ENCODE measurements around the gene INPP5A.
"Not testable (repeated sequence)": the region's sequence is repeated elsewhere in the genome, so short reads cannot be mapped to it uniquely, and the experiment has no call there.

INPP5A gene

DNA sequence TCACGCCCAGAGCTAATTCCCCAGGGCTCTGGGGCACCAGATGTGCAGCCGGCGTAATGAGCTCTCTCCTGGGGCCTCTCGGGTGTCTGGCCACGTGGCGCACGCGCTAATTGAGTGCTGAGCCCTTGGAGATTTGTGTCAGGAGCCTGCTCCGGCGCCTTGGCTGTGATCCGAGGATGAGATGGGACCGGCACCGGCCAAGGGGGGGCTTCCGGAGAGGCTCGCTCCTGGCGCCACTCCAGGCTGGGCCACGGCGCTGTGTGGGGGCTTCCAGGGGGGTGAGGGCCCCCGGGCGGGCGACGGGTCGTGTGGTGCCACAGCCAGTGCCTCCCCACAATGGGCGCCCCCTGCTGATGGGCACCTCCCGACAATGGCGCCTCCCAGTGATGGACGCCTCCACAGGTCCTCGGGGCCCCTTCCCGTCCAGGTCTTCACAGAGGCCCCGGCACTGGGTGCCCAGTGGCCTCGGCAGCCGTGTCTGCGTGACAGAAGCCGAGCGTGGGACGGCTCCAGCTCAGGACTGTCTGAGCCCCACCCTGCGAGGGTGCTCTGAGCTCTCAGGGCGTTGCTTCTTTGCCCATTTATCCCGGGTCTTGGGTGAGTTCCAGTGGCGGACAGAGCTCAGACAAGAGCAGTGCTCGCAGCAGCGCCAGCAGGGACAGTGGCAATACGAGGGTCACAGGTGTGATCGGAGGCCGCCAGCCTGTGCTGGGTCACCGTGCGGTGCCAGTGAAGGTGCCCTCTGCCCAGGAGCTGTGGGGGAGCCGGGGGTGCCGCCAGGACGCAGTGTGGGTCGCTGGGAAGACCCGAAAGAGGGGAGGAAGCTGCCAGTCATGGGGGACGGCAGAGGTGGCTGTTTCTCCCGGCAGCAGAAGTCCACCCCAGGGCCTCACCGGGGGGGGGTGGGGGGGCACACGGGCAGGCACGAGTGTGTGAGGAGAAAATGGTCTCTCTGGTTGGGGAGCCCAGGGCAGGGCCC, 256.6 kb downstream of the INPP5A start:
- DNase-seq = peak; percentile 53 to 85

DNA sequence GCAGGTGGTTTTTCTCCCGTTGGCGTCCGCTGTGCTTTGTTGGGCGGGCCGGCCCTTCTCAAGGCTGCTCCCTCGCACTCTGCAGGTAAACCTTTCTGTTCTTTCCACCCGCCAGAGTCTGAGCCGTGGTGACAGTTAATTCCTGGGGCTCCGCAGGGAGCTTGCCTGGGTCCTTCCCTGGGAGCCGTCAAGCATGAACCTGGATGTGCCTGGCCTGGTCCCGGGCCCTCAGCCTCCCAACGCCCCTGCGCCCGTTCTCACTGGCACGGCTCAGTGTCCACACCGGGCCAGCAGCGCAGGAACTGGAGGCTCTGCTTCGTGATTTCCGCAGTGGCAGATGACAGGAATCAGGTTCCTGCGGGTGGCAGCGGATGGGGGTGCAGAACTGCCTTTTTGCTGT, 259.3 kb downstream of the INPP5A start:
- no peak for DNase-seq

DNA sequence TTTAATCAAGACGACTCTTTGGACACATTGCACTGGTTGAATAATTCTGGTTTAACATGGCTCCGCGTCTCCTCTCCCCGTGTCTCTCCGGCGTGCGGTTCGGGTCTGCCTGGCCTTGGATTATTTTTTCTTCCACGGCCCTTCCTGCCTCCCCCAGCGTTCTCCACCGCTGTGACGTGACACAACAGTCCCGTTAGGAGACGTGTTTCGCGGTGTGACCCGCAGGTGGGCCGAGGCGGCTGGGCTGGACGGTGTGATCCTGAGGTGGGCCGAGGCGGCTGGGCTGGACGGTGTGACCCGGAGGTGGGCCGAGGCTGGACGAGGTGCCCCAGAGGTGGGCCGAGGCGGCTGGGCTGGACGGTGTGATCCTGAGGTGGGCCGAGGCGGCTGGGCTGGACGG, 260.4 kb downstream of the INPP5A start:
- DNase-seq = not testable (repeated sequence)

DNA sequence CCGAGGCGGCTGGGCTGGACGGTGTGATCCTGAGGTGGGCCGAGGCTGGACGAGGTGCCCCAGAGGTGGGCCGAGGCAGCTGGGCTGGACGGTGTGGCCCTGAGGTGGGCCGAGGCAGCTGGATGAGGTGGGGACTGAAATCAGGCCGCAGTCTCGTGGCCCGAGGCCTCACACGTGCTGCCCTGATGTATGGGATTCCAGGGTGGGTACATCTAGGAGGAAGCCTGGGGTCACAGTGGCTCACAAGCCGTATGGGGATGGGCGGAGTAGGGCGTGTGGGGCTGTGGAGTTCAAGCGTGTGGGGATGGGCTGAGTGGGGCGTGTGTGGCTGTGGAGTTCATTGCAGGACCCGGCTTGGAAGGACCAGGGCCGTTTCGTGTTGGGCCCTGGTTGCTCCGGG, 260.8 kb downstream of the INPP5A start:
- DNase-seq = no peak

DNA sequence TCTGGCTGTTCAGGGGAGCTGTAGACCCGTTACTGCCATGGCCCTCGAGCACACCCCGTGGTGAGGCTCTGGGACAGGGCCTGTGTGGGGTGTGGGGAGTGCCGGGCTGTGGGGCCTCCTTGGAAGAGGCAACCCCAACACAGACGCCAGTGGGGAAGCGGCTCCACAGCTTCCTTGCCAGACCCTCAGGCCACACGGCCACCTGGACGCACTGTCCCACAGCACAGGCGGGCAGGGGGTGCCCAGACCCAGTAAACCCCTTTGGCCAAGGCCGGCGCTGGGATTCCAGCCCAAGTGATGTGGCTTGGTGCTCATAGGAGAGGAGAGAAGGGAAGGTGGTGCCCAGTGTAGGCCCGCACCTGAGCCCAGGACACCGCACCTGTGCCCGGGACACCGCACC, 261.3 kb downstream of the INPP5A start:
- DNase-seq = no peak

DNA sequence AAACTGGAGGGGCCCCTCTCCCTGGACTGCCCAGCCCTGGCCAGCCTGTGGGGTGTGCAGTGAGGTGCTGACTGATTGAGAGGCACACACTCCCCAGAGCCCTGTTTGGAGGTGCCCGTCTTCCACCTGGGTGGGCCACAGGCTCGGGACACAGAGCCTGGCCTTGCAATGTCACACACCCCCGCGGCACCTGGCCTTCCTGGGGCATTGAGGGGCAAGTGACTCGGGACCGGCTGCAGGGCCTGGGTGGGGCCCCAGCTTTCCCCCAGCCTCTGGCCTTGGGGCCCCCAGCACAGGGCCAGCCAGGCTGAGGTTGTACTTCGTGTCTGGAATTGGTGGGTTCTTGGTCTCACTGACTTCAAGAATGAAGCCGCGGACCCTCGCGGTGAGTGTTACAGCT, 262.3 kb downstream of the INPP5A start:
- no peak for DNase-seq

DNA sequence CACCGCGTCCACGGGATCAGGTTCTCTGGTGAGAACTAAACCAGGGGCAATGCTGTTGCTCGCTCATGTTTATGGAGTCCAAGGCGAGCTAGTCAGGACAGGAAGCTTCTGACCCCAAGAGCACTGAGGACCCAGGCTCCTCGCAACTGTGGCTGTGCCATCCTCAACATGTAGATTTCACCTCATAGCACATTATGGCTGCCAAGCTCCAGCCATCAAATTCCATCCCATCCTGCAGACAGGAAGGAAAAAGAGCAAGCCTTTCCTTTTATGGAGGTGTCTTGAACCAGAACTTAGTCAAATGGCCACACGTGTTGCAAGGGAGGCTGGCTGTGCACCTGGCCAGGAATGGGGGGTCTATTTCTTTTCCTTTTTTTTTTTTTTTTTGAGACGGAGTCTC, 264.5 kb downstream of the INPP5A start:
- no peak for DNase-seq

DNA sequence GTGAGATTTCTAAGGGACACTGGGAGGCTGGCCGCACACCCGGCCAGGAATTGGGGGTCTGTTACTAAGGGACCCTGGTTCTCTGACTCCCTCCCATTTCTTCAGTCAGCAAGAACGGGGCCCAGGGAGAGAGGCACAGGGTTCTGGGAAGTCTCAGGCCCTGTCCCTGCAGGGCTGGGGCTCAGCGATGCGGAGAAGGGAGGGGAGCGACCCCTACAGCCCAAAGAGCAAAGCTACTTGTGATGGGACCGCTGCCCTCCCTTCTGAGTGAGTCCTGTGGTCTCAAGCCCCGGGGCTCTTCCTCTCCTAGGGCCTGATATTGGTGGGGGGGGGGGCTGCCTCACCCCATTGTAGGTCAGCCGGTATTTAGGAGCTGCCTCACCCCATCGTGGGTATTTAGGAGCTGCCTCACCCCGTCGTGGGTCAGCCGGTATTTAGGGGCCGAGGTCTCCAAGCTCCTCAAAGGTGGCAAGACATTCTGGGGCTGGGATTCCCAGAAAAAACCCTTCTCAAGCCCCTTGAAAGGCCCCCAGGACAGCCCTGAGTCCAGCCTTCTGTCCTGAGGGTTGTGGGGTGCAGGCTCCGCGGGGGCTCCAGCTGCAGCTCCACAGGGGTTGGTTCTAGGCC, 265.2 kb downstream of the INPP5A start:
- DNase-seq = no peak

DNA sequence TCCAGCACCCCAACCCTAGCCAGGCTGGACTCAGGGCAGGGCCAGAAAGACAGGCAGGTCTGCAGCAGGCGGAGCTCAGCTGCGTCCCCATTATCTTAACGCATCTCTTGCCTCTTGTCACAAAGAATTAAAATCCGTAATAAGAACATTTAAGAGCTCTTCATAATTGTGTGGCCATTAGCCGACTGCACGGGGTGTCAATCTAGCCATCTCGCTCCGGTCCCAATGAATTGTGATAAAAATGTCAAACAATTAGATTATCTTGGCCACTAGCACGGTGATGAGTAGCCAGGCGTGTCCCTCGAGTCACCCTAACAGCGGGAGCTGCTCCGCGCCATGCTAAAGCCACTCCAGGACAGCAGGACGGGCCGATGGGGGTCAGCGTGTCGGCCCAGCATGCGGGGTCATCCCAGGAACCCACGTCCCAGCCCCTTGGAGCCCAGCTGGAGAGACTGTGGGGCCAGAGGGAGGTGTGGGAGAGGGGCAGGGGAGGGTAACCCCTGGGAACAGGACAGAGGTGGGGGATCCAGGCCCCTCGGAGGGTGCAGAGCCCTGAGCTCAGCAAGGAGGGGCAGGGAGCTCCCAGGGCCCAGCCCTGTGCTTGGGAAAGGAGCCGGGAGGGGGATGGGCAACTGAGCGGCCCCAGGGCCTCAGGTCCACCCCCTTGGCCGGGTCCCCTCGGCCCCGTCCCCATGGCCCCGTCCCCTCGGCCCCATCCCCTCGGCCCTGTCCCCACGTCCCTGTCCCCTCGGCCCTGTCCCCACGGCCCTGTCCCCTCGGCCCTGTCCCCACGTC, 266.0 kb downstream of the INPP5A start:
- no peak for DNase-seq

DNA sequence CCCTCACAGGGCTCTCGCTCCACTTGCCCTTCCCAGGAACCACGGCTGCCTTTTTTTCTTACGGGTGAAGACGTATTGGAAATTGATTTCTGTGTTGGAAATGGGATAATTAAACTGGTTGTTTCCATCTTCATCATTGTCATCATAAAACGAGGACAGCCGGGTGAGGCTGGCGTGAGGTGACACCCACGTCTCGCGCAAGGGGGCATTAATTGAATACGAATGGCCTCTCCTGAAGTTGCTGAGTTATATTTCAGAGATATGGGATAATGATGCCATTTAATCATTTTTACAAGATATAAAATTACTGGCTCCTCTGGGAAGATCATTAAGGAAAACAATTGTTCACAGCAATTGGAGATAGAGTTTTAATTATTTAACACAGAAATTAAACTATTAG, 266.7 kb downstream of the INPP5A start:
- no peak for DNase-seq

DNA sequence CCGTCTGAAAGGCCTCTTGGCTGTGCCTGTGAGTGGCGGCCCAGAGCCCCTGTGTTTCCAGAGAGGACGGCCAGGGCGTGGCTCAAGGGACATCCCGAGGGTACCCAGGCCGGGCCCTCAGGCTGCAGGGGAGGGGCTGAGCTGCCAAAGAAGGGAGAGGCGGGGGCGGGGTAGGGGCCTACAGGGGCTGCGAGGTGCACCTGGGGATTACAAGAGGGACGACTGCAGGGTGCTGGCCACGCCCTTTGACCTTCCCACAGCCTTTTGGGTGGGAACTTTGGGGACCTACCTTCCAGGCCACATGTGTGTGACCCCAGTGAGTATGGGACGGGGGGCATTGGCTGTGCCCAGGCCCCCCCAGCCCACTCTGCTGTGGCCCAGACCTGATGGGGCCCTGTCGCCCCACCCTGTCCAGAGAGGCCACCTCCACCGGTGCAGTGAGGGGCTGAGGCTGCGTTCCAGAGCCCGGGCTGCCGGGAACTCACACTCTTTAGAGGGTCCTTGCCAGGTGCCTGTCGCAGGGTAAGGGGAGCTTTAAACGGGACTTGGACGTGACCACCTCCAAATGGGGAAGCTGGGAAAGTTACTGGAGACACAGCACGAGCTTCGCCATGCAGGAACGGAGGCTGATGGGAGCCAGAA, 267.3 kb downstream of the INPP5A start:
- DNase-seq = no peak

DNA sequence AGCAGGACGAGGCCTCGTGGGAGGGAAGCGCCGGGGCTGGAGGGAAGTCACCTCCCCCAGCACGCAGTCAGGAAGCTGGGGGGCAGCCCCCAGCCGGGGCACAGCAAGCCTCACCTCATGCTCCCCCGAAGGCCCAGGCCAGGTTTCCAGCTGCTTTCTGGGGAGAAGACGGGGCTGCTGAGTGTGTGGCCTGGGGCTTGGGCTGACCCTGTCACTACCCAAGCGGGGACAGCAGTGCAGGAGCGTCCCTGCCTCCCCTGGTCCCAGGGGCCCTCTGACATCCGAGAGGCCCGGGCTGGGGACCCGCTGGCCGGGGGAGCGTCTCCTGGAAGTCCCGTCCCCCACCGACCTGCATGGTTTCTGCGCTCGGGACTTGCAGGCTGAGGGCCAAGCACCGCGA, 268.0 kb downstream of the INPP5A start:
- no peak for DNase-seq

DNA sequence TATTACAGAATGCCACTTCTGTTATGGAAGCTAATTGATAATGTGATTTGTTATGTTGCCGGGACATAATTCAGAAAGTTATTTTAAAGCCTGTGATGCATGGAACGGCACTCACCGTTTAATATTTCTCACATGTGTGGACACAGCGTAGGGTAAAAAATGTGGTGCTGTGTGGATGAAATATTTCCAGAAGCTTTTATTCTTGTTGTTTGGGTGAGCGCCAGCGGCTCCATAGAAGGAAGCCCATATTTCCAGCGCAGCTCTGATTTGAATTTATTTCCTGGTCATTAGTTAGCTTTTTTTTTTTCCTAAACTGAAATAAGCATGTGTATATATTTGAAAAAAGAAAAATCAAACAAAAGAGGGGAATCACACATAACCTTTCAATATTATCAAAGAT, 268.5 kb downstream of the INPP5A start:
- DNase-seq = no peak

DNA sequence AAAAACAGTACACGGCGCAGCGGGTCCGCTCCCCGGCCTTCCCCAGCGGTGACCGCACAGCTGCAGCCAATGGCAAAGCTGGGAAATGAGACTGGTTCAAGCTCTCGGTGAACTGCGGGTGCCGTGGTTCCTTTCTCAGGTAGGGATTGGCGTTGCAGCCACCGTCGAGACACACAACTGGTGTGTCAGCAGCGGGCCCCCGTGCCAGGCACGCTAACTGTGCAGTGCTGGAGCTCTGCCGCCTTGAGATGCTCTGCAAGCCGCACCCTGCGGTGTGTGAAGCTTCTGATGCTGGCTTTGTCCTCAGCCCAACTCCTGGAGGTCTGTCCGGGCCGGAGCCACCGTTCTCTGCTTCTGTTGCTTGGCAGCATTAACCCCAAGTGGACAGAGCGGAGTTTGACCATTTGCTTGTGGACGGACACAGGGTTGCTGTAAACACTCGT, 269.0 kb downstream of the INPP5A start:
- DNase-seq = no peak

DNA sequence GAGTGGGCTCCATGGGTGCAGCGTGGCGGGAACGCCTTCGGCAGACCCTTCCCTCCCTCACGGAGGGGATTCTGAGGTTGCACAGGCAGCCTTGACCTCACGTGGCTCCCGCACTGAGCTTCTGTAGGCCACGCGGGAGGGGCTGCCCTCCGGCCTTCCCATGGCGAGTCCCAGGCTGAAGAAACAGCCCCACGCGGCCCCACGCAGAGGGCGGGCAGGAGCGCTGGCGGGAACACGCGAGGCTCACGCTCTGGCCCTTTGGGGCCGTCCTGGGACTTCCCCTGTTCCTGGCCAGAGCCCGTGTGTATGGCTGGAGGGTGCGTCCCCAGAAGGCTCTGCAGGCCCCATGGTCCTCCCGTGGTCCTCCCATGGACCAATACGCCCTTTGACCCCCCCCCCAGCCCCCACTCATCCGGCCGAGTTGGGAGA, 270.0 kb downstream of the INPP5A start:
- no peak for DNase-seq

DNA sequence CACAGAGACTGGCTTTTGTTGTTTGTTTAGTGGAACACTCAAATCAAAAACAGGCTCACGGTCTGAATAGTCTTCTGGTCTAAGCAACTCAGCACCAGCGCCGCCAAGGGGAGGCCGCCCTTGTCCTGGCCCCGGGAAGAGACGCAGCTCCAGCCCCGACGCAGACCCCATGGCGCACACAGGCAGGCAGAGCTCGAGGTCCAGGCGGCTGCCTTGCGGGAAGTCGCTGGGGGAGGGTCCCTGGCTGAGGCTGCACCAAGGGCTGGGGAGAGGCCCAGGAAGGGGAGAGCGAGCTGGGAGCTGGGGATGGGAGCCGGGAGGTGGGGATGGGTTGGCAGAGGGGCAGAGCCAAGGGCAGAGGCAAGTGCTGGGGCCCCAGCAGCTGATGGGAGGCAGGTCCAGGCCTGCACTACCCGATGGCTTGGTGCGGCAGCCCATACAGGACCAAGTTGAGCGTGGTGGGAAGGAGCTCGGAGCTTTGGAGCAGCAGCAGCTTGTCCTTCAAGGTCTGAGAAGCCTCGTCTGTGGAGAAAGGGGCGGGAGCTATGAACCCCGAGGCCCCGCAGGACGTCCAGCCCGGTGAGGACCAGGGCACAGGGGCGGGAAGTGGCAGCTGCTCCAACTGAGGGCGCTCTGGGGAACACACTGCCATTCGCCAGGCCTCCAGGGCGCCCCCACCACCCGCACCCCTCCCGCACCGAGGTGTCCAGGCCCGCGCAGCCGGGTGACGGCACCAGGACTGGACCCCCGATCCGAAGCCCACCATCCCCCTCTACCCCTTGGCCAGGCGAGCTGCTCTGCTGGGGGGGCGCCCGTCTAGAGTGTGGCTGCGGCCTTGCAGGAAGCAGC, 271.0 kb downstream of the INPP5A start:
- DNase-seq = no peak

DNA sequence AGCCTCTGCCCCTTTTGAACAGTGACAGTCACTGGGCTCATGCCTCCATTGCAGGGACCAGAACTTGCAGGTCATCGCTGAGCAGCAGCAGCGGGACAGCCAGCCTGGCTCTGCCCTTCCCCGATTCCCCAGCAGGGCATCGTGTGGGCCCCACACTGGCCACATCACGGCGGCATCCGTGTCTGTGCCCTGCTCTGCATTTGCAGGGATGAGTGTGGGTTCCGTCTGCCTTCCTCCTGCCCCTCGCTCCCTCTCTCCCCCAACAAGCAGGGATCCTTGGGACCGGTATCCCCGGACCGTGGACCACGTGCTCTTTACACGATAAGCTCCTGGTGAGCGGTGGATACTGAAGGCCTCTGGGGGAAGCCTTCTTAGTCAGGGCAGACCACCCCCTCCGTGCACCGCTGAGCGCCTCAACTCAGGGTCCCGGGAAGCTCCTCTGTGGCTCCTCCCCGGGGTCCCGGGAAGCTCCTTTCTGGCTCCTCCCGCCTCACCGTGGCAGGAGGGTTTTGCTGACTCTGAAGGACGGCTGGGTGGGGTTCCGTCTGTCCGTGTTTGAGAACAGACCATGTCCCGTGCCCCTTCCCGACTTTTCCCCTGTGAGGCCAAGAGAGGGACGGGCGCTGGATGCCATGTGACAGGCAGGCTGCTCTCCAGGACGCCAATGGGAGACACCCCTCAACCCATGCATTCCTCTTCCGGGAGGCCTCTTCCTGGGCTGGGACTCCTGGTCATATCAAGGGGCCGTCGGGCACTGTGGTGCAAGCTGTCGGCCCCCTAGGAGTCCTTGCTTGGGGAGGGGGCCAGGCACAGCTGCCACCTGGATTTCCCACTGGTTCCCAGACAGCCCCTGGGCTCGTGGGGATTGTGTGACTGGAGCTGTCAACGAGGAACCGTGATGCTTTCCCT, 271.9 kb downstream of the INPP5A start:
- no peak for DNase-seq

DNA sequence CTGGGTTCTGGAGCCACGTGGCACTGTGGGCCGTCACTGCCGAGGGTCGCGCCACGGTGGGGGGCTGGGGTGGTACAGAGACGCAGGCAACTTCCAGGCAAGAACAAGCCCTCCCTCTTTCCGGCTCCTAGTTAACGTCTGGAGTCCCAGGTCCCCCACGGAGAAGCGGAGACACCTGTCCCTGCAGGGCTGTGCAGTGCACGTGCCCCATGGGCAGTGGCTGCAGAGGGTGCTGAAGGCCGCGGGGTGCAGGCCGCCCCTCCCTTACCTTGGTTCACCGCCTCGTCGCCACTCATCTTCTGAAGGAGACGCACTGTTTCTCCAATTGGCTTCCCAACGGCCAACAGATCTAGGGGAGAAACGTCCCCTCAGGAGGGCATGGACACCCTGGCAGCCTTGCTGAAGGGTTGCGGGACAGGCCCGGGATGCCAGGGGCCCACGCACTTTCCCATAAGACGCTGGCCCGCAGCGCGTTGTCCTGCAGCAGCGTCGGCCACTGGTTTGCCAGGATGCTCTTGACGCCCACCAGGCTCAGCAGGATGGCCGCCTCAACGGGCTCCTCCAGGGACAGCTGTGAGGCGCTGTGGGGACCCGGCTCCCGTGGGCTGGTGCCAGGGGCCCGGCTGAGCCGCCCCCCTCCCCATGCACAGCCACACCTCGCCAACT, 272.7 kb downstream of the INPP5A start:
- no peak for DNase-seq

DNA sequence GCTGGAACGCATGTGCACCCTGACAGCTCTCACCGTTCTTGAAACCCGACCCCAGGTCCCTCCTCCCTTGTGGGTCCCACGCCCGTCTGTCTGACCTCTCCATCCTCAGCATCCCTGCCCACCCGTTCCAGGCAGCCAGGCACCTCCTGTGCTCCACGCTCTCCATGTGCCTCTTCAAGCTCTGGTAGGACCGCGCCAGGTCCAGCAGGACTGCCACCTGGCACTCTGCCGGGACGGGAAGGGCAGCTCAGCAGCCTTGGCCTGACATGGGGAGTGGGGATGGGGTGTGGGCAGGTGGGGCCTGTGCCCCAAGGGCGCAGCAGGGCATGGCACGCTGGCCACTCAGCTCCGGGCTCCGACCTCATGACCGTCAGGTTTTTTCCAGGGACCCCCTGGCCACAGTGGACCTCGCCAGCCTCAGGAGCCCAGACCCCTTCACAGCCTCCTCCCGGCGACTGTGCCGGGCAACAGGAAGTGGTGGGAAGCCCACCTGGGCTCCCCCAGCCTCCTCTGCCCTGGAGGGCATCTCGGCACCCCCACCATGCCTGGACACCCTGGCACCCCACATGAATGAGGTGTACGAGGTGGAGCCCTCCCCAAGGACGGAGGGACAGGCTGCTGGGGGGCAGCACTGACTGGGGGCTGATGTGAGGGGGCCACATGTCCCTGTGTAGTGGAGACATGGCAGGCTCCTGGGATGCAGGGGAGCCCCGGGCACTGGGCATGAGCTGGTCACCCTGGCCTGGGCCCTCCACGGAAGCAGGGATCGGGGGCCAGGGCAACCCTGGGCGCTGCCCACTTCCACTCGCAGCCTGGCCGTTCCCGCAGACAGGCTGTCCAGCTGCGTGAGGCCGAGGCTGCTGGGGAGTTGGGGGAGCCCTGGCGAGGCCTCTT, 273.5 kb downstream of the INPP5A start:
- no peak for DNase-seq
